ENCODE results near the gene TCF19. TPM values are rescaled to one million over a fixed set of nuclear protein-coding genes. Genes with fewer than 3 reads are reported as not detected.

TCF19 gene
- total RNA-seq, 1 experiment from 2014 or later: 21.4 TPM

- H3K27me3 ChIP-seq (ENCODE audit: control insufficient read depth, insufficient read depth, low read length): no peaks in the 10 kb centered on the region; the same call in 1 of the 2 replicates
- ChIA-PET POLR2A (interaction anchor here (0.6 kb wide), 1 partner anchor 46 kb away, joined by 3 read pairs; the partner anchor contains the start of gene CCHCR1), CTCF (no interaction called here)
- in situ Hi-C loops (cut with HindIII; ENCODE audit: low pct_unique_long_range_greater_than_20kb, low sequenced_read_pairs): no loop called here
- no TSS peak for BruUV-seq (replicated peaks)
- no peak overlapping the region for H3K4me3 ChIP-seq (ENCODE audit: low read depth in 2 of 2, low read length in 2 of 2)
- H3K27ac ChIP-seq (ENCODE audit: low read length): no peak overlapping the region
- H3K9me3 ChIP-seq (ENCODE audit: control insufficient read depth, insufficient read depth, low read depth, low read length): no peaks in the 10 kb centered on the region
- peaks cover 18% of the 10 kb centered on the region for H3K4me1 ChIP-seq (ENCODE audit: control insufficient read depth, insufficient read depth, low read length)
- DNase-seq (ENCODE audit: low read depth, low spot score) (no peak), ATAC-seq (no peak)
- no peaks in the 10 kb centered on the region for H3K36me3 ChIP-seq (ENCODE audit: control insufficient read depth, insufficient read depth, low read length)
- TF ChIP-seq TCF7L2 (IDR thresholded peaks at IDR 0.05; ENCODE audit: low read depth, low read length) (no peak), SIN3A (IDR thresholded peaks at IDR 0.05; ENCODE audit: borderline replicate concordance, insufficient read depth, low read depth, low read length) (no peak), CTCF (IDR thresholded peaks at IDR 0.05) (no peak), REST (IDR thresholded peaks at IDR 0.05; ENCODE audit: insufficient read depth in 1 of 2, low read depth in 2 of 2, low read length in 1 of 2) (no peak), POLR2AphosphoS5 (IDR thresholded peaks at IDR 0.05; ENCODE audit: low read depth, low read length) (no peak)
- intact Hi-C loops (cut with micrococcal nuclease; ENCODE audit: unreplicated experiment): no loop called here
These were observed 46.7 kb upstream of the TCF19 start for GRCh38 chr6:31111712-31112111.

GRCh38 chr6:31112478-31112877, 45.9 kb upstream of the TCF19 start, which contains the start of gene C6orf15:
TSS of gene C6orf15 (minus strand) at chr6:31112575. CDS start at chr6:31112555, 20 bp downstream.
- no peak for ATAC-seq
- POLR2A ChIA-PET: no interaction called here
- CTCF ChIA-PET: no interaction called here
- in situ Hi-C loops (cut with HindIII; ENCODE audit: low pct_unique_long_range_greater_than_20kb, low sequenced_read_pairs) (no loop called here), intact Hi-C loops (cut with micrococcal nuclease; ENCODE audit: unreplicated experiment) (no loop called here)
- H3K36me3 ChIP-seq (ENCODE audit: control insufficient read depth, insufficient read depth, low read length): no peaks in the 10 kb centered on the region
- no peak for DNase-seq (ENCODE audit: low read depth, low spot score)
- H3K9me3 ChIP-seq (ENCODE audit: control insufficient read depth, insufficient read depth, low read depth, low read length): no peaks in the 10 kb centered on the region
- BruUV-seq (replicated peaks): no TSS peak
- H3K27ac ChIP-seq (ENCODE audit: low read length): no peak within 1 kb of the TSS
- no peak within 1 kb of the TSS for H3K4me3 ChIP-seq (ENCODE audit: low read depth in 2 of 2, low read length in 2 of 2)
- no peaks in the 10 kb centered on the region; the same call in 1 of the 2 replicates for H3K27me3 ChIP-seq (ENCODE audit: control insufficient read depth, insufficient read depth, low read length)
- TF ChIP-seq SIN3A (IDR thresholded peaks at IDR 0.05; ENCODE audit: borderline replicate concordance, insufficient read depth, low read depth, low read length): no peak
- no peak for TF ChIP-seq REST (IDR thresholded peaks at IDR 0.05; ENCODE audit: insufficient read depth in 1 of 2, low read depth in 2 of 2, low read length in 1 of 2)
- TF ChIP-seq POLR2AphosphoS5 (IDR thresholded peaks at IDR 0.05; ENCODE audit: low read depth, low read length): no peak
- no peak for TF ChIP-seq TCF7L2 (IDR thresholded peaks at IDR 0.05; ENCODE audit: low read depth, low read length)
- TF ChIP-seq CTCF (IDR thresholded peaks at IDR 0.05): no peak
- peaks cover 20% of the 10 kb centered on the region for H3K4me1 ChIP-seq (ENCODE audit: control insufficient read depth, insufficient read depth, low read length)
